HG03378 (cell line): Measurements from ENCODE around the gene WDR37.

Experiments used
- ATAC-seq: cut with Tn5 transposase; IDR thresholded peaks from one replicate; pipeline ENCODE4 v1.9.1; 2021; ENCODE audit warnings: mild to moderate bottlenecking, moderate library complexity; ENCODE audit not compliant: unreplicated experiment

WDR37 gene

DNA sequence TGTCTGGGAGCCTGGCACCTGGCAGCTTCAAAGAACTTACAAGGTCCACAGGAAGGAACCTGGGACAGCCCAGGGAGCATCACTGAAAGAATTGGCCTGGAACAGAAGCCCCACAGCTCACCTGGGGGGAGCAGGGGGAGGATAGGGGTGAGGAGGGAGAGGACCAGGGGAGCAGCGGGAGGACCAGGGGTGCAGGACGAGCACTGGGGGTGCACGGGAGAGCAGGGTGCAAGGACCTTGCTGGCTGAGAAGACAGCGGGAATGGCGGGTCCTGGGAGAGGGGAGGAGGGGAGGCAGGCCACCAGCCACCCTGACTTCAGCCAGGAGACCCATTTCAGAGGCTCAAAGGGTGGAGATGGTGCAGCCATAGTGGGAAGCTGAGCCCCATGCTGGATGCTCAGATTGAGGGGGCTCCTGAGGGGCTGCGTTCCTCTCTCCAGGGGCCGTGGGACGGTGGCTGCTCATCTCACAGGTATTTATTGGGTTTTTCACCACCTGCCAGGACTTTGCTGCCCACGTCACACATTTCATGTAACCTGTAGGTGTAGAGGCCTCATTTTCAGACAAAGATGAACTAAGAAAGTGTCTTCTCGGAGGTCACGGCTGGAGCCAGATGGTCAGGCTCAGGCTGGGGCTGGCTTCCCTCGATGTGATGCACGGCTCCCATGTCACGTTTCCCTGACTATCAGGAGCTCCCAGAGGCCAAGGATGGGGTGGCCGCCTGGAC, 110.1 kb downstream of the WDR37 start:
- ATAC-seq: no peak

DNA sequence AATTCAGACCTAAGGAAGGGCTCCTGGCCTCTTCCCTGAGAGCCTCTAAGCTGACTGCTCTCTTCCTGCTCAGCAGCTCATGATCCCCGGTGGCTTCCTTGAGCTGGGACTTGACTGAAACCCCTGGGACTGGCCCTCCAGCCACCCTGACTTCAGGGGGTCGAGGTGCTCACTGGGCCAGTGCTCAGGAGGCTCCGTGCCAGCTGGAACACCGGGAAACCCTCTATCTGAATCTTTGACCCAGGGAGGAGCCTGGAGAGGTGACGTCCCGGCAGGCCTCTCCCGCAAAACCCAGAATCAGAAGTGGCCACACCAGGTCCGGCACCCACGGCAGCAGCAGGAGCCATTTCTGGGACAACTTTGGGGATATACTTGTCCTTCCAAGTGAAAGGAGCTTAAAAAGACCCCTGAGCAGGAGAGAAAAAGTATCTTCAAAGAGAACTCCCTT, 110.7 kb downstream of the WDR37 start:
- ATAC-seq: no peak

DNA sequence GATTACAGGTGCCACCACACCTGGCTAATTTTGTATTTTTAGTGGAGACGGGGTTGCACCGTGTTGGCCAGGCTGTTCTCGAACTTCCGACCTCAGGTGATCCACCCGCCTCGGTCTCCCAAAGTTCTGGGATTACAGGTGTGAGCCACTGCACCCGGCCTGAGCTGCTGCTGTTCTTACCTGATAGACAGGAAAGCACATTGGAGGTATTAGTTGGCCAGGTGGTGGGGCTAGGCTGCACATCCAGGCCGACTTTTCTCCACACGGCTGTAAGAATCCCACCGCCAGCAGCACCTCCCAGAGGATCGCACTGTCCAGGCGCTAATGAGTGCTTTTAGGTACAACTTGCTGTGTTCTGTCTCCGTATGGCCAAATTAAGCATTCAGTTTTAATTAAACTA, 112.6 kb downstream of the WDR37 start:
- ATAC-seq: no peak

DNA sequence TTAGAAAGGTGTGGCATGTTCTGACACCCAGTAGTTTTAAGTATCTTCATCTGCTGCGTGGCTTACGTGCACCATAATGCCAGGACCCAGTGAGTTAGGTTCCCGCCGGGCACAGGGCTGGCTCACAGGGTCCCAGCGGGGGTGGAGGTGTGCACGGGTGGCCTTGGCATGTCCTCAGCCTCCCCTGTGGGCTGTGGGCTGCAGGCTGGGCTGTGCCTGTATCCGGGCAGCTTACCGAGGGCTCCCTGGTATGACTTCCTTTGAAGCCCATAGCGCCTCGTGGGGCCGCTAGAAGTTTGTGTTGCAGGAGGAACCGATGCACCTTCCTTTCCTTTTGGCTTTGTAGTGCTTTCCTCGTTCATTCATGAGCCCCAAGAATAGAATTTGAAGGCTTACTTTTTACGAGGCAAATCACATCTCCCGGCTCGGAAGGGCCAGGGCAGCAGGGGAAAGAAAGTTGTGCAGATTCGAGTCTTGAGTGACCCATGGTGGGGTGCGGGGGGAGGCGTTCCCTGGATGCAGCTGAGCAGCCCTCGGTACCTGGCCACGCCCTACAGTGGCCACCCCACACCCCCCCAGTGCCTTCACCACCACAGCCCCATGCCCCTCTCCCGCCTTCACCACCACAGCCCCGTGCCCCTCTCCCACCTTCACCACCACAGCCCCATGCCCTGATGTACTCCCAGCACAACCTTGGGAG, 113.2 kb downstream of the WDR37 start:
- ATAC-seq: no peak

DNA sequence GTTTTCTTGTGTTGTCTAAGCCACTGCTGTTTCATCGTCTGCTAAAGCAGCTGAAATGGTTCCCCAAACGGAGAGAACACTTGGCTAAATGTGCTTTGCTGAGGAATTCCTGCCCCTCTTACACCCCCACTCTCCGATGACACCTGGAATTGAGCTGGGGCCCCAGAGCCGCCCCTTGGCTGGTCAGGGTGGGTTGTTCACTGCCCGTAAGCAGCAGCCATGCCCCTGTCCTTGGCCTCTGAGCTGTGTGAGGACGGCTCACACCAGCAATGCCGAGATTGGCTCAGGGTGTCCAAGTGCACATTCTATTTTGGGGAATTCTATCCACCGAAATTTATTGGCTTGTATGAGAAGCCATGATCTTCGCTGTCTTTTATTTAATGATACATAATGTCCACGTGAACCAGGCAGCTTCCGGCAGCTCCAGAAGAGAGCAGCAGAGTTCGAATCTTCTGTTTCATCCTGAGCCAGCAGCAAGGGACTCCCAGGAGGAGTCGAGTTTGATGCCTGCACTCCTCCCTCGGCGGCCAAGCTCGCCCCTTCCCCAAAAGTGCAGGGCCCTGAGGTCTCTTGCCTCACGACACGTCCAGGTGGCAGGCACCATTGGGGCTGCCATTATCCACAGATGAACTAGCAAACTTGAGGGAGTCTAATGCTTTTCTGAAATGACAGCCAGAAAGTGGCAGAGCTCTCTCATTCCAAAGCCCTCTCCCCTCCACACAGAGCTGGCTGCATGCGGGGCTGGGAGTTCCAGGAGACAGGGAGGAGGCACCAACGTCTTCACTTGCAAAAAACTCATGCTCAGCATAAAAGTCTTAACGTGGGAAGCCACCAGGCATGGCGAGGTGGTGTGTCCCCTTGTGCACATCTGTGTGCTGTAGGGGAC, 114.0 kb downstream of the WDR37 start:
- ATAC-seq: no peak

DNA sequence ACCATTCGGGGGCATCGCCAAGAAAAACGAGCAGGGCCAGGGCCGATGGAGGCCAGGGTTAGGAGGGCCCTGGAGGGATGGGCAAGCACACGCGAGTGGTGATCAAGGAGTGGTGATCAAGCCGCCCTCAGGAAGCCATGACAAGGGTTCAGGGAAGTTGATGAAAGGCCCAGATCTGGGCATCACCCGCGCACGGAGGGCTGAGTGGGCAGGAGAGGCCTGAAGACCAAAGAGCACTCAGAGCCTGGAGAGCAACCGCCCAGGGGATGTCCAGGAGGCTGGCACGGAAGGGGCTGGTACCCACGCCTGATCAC, 114.6 kb downstream of the WDR37 start:
- ATAC-seq: no peak

DNA sequence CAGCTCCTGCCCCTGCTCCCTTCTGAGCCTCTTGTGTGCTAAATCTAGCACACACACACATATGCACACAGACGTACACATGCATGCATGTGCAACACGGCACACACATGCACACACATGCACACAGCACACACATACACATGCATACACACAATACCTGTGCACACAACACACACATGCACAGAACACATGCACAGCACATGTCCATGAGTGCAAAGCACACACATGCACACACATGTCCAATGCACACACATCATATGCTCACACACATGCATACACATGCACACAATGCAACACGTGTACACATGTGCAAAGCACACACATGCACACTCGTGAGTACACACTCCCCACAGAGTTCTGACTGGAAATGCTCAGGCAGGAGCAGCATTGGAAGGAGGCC, 115.0 kb downstream of the WDR37 start:
- no peak for ATAC-seq

DNA sequence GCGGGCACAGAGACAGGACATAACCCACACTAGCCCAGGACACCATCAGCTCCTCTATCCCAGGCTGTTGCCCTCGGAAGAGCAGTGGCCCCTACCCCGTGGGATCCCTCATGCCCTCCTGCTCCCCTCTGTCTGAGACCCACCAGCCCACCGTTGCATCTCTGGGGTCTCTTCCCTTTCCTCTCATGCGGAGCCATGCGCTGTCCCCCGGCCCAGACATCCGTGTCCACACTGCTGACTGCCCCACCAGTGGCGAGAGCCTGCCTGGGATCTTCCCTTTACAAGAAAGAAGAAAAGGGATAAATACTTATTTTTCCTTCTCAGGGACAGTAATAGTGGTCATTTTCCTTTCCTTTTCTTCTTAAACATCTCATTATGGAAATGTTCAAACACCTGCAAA, 115.4 kb downstream of the WDR37 start:
- no peak for ATAC-seq

DNA sequence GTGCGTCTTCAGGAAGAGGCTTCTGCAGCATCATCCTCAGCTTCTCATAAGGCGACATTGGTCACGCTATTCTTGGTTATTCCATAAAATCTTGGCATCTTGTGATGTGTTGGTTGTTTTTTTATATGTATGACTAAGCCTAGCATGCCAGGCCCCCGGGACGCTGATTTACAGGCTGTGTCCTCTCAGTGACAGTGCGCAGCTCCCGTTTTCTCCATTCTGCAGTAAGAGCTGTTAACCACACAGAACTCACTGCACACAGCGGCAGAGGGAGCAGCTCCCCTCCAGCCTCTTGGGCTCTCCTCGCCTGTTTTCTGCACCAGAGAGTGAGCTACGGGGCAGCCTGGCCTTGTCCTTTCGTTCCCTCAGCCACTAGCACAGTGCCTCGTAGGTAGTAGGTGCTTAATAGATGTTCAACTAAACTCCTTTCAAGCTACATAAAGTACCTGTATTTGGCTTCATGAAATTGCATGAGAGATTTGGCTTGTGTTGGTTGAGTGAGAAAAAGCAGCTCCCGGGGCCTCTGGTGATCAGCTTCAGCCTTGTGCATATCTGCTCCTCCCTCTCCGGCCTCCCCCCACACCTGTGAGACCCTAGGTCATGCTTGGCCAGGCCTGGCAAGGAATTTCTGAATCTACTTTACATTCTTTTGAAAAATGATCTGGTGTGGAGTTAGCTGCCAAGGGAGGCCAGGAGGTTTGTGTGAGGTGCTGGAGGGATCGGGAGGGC, 116.2 kb downstream of the WDR37 start:
- no peak for ATAC-seq

DNA sequence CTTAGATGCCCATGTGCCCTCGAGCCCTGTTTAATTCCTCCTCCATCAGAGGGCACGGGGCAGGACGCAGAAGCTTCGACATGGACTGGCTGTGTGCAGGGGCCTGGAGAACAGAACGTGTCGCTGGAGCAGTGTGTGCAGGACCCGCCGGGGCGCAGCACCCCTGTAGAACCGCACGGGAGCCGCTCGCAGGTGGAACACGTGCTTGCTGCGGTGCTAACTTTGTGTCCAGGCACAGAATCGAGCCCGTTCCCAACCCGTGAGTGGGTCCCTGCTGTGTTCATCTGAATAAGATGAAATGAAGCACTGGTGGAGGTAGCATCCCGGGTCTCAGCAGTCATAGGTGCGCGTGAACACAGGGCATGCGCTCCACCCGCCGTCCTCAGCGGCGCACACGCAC, 116.9 kb downstream of the WDR37 start:
- no peak for ATAC-seq

DNA sequence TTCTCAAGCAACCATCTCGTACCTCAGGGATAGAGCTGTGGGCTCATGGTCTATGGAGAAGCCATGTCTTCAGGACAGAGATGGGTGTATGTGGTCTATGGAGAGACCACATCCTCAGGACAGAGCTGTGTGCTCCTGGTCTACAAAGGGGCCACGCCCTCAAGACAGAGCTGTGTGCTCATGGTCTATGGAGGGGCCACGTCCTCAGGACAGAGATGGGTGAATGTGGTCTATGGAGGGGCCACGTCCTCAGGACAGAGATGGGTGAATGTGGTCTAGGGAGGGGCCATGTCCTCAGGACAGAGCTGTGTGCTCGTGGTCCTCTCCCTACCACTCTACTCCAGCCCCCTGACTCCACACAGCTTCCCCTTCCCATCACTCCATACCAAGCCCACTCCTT, 117.8 kb downstream of the WDR37 start:
- ATAC-seq: no peak

DNA sequence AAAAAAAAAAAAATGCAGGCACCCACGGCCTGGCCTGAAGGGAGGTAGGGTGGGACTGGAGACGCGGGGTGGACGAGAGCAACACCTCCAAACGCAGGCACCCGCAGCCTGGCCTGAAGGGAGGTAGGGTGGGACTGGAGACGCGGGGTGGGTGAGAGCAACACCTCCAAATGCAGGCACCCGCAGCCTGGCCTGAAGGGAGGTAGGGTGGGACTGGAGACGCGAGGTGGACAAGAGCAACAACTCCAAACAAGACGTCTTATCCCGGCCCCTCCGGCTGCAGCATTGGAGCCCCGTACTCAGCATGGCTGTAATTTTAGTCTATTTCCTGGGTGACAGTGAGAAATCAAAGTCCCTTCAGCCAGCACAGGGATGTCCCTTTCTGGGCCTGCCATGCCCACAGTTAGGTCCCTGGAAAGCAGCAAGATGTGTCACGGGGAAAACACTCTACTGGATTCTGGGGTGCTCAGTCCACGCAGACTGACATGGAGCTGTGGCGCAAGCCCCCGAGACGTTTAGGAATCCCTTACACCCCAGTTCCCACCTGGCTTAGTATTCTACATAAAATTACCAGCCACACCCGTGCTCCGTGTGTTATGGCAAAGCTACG, 119.9 kb downstream of the WDR37 start:
- no peak for ATAC-seq

DNA sequence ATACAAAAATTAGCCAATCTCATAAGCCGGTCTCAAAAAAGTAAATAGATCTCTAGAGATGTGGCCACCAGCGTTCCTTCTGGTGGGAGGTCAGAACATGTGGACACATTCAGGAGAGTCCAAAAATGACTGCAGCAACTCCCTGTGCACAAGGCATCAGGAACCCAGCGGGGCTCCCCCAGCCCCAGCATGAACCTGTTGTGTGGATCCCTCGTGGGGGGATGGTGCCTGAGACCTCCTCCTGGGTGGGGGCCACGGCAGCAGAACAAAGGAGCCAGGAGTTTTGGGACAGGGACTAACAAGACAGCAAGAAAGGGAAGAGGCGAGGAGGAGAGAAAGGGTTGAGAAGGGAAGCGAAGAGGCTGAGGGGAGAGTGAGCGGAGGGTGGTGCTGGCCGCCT, 121.8 kb downstream of the WDR37 start:
- no peak for ATAC-seq

DNA sequence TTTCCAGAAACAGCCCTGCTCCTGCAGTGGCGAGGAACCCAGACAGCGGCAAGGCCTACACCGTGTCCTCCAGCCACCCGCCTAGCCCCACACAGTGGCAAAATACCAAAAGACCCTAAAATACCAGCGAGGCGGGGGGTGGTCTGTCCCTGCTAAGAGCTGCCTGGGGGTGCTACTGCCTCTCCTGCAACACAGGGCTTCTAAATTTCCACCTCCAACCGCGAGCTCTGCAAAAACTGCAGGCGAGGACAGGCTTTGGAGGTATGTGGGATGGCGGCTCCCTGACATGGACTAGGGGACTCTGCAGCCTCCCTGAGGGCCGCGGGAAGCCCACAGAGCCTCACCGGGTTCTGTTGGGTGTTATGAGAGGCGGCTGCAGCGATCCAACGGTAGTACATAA, 122.3 kb downstream of the WDR37 start:
- ATAC-seq: no peak

DNA sequence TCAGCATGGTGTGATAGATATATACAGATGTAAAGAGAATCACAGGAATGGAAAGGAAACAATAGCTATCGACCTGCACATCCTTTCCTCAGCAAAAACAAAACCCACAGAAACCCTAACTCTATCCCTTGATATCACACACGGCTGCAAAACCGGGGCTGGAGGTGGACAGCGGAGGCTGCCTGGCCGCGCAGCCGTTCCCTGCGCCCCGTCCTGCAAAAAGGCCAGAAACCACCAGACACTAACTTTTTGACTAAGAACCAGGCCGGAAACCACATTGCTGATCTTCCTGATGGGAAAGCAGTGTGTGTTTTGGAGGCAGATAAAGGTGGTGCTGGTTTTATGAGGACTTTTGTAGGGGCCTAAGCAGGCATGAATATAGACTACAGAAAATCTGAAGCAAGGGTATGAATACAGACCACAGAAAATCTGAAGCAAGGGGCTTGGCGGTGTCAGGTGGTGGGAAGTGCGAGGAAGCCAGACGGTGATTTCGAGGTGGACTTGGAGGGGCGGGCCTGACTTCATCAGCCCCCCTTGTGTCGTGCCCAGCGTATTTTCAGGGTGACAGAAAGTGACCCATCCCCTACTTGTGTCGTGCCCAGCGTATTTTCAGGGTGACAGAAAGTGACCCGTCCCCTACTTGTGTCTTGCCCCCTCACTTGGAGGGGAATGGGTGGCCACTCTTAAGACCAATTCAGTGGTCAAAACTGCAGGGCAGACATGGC, 123.3 kb downstream of the WDR37 start:
- ATAC-seq: no peak

DNA sequence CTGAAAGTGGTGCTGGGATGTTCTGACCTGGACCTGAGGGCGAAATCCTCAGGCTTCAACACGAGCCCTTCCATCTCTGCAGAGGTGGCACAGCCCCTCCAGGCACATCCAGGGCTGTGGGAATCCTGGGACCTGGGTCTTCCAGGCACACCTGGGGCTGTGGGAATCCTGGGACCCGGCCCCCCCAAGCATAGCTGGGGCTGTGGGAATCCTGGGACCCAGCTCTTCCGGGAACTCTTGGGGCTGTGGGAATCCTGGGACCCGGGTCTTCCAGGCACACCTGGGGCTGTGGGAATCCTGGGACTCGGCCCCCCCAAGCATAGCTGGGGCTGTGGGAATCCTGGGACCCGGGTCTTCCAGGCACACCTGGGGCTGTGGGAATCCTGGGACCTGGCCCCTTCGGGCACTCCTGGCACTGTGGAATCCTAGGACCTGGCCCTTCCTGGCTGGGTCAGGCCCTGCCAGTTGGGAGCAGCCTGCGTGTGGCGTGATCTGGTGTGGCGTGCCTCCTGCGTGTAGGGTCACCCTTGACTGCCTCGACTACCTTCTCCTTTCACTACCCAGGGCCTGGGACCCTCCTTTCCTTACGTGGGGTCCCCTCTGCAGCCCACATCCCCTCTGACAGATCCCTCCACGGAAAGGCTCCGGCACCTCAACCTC, 124.0 kb downstream of the WDR37 start:
- ATAC-seq: no peak

DNA sequence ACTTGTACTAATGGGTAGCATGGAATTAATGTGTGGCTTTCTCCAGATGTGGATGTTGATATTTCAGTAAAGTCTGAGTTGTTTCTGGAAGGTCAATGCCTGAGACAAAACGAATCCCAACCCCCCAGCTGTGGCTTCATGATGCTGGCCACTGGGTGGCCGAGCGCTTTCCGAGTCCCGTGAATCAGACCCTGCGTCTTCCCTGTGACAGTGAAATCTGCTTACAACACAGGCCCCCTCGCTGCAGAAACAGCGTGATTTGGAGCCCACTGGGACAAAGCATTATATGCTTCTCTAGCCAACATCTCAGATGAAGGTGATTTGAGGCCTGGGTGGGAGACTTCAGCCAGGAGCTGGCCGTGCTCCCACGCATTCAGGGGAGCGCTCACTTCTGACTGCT, 124.7 kb downstream of the WDR37 start:
- no peak for ATAC-seq
